Renal cortical epithelial cell (primary cell): ENCODE results near the gene STMN3. TPM values are rescaled to one million over a fixed set of nuclear protein-coding genes. Genes with fewer than 3 reads are reported as not detected.

Experiments
- DNase-seq: peaks from one replicate; pipeline ENCODE4 v3.0.0-alpha.2; 2011; ENCODE audit warnings: low read depth
- total RNA-seq: library from RNA; depleted of rRNA; stranded (reverse); fragments of >200 nt; gene quantifications from 2 replicates; pipeline ENCODE4 v1.2.3, GENCODE V29; 2014

Gene STMN3
- total RNA-seq, 1 donor from 2014 or later = 30.9 TPM

DNA sequence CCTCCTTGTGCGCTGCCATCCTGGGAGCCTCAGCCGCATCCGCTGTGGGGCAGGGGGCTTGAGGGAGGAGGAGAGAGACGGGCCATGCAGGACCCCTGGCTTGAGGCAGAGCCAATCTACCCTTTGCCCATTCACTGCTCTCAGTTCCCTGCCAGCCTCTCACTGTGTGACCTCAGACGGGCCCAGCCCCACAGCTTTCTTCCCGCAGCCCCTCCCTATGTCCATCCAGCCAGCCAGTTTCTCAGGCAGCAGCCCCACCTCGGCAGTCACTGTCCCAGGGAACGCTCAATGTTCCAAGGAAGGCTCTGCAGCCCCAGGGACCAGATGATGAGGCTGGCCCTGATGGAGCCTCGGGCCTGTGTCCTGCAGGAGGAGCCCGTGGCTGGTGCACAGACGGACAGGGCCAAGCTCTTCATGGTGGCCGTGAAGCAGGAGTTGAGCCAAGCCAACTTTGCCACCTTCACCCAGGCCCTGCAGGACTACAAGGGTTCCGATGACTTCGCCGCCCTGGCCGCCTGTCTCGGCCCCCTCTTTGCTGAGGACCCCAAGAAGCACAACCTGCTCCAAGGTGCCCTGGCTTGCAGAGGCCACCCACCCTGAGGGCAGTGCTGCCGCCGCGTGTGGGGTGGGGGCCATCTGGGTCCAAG lies 39.3 kb upstream of the STMN3 start:
- no peak for DNase-seq

DNA sequence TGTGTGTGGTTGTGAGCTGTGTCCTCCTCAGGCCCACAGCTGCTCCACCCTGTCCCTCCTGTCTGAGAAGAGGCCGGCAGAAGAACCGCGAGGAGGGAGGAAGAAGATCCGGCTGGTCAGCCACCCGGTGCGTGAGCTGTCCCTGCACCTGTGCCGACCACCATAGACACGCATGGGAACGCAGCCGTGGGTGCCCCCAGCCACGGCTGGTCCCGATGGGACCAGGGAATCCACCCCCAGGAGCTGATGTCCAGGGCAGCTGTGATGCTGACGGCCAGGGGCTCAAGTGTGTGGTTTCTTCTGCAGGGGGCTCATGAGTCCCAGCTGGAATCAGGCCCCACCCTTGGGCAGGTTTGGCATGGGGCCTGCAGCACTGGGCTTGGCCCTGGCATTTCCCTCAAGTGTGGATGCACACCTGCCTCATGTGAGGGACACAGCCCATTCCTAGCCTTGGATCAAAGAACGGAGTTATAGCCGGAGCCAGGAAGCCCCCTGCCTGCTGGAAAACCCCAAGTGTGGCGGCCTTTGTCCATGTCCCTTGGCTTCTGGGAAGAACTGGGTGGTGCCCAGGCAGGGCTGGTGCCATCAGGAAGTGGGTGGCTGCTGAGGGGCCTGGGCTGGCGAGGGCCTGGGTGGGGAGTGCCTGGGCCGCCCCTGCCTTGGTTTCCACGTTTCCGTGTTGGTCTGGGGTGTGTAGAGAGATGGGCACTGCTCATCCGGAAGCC lies 38.6 kb upstream of the STMN3 start:
- DNase-seq = no peak

DNA sequence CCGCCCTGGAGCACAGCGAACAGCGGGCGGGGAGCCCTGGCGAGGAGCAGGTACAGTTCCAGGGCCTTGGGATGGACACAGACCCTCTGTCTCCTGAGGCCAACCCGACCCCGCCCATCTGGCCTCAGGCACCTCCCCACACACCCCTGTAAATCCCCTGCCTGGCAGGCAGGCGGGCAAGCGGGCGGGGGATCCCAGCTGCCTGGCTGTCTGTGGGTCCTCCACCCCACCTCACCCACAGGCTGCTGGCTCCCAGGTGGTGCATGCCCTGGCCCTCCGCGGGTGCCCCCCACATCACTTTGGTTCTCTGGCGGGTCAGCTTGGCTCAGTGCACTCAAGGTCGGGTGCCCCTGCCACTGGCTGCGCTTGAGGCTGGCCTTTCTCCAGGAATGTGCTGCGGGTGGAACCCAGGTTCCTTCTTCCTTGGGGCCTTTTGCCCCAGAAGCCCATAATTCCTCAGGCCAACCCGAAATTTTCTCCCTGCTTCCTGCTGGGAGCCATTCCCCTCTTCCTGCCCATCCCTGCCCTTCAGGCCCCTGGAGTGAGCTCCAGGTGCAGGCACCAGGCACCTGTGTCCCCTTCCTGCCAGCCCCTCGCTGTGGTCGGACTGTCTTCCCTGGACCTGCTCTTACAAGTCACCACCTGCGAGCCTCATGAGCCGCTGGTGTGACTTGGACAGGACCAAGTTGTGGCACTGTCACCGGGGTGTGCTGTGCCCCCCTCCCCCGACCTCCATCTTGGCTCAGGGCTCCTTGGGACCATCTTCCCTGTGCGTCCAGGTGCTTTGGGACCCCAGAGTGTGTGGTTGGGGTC lies 37.9 kb upstream of the STMN3 start:
- DNase-seq = no peak

DNA sequence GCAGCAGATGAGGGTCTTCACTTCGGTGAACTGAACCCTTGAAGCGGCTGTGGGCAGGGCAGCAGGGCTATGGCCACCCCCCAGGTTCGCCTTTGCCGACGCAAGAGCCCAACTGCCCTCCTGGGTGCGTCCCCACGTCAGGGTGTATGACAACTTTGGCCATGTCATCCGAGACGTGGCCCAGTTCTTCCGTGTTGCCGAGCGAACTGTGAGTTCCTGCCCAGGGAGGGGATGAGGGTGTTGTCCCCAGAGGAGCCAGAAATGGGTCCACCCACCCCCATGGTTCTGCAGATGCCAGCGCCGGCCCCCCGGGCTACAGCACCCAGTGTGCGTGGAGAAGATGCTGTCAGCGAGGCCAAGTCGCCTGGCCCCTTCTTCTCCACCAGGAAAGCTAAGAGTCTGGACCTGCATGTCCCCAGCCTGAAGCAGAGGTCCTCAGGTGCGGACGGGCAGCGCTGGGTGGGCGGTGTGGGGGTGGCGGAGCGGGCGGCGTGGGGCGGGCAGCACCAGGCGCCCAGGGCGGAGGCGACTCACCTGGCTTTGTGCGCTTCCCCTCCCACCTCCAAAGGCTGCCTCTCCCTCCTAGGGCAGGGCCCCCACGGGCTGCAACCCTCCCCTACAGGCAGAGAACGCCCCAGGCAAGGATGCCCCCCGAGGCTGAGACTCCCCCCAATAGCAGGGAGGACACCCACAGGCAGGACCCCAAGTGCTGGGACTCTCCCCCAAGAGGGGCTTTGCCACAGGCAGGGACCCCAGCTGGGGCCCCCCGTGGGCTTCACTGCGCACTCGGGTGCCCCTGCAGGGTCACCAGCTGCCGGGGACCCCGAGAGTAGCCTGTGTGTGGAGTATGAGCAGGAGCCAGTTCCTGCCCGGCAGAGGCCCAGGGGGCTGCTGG lies 37.0 kb upstream of the STMN3 start:
- no peak for DNase-seq

DNA sequence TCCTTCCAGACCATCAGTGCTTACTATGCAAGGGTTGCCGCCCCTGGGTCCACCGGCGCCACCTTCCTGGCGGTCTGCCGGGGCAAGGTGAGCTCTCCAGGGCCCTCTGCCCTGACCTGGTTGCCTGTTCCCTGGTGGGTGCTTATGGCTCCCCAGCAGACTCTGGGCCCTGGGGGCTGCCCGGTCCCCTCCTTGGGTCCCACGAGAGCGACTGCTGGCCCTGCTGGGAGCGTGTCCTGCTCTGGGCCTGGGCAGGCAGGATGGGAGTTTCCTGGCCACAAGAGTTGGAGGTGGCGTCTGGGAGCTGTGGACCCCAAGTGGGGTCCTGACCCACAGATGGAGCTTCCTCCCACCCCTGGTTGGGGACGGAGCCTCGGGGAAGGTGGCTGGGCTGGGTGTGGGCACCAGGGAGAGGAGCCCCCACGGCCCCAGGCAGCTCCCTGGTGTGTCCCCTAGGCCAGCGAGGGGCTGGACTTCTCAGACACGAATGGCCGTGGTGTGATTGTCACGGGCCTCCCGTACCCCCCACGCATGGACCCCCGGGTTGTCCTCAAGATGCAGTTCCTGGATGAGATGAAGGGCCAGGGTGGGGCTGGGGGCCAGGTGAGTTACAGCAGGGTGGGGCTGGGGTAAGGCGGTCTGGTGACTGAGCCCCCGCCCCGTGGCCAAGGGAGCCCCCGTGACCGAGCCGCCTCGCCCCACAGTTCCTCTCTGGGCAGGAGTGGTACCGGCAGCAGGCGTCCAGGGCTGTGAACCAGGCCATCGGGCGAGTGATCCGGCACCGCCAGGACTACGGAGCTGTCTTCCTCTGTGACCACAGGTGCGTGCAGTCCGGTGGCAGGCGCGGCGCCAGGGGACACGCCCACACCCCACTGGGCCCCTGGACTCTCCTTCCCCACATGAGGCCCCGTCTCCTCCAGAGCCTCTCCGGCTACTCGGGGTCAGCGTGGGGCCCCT lies 36.1 kb upstream of the STMN3 start:
- no peak for DNase-seq

DNA sequence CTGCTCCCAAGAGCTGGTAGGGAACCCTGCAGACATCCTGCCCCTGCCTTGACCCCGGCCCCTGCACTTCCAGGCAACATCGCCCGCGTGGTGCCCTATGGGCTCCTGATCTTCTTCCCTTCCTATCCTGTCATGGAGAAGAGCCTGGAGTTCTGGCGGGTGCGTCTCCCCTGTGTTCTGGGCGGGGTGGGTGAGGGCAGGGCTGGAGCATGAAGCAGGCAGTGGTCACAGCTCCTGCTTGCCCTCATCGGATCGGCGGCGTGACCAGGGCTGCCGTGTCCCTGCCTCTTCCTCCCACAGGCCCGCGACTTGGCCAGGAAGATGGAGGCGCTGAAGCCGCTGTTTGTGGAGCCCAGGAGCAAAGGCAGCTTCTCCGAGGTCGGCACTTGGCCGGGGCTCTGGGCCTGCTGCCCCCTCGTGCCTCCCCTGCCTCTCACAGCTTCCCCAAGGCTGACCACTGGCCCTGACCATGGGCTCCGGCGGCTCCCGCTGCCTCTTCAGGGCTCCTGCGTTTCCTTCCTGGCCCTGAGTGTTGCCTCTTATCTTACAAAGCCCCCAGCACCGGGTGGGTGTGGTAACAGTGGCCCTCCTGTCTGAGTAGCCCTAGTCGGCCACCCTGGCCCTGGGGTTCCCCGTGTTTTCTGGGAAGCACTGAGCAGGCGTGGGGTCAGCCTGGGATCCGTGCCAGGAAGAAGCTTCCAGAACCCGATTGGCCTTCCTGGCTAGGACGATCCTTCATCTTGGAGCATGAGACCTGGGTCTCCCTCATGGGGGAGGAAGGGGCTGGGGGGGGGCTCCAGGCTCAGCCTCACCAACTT lies 35.2 kb upstream of the STMN3 start:
- DNase-seq = no peak

DNA sequence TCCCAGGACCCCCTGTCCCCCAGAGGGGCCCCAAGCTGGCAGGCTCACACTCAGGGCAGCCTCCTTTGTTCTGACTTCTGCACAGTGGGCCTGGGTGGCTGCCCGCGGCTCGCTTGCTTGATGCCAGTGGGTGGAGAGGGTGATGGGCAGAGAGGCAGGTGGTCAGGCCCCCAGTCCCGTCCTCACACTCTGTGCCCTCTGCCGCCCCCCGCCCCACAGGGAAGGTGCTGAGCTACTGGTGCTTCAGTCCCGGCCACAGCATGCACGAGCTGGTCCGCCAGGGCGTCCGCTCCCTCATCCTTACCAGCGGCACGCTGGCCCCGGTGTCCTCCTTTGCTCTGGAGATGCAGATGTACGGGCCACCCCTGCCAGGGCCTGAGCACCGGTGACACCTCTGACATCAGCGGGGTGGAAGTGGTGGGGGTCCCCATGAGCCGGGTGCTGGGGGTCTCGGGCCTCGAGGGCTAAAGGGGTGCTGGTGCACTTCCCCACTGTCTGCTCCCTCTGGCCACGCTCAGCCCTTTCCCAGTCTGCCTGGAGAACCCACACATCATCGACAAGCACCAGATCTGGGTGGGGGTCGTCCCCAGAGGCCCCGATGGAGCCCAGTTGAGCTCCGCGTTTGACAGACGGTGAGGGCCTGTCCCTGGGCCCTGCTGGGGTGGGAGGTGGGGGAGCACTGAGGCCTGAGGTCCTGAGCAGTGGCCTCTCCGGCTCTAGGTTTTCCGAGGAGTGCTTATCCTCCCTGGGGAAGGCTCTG lies 34.4 kb upstream of the STMN3 start:
- no peak for DNase-seq

DNA sequence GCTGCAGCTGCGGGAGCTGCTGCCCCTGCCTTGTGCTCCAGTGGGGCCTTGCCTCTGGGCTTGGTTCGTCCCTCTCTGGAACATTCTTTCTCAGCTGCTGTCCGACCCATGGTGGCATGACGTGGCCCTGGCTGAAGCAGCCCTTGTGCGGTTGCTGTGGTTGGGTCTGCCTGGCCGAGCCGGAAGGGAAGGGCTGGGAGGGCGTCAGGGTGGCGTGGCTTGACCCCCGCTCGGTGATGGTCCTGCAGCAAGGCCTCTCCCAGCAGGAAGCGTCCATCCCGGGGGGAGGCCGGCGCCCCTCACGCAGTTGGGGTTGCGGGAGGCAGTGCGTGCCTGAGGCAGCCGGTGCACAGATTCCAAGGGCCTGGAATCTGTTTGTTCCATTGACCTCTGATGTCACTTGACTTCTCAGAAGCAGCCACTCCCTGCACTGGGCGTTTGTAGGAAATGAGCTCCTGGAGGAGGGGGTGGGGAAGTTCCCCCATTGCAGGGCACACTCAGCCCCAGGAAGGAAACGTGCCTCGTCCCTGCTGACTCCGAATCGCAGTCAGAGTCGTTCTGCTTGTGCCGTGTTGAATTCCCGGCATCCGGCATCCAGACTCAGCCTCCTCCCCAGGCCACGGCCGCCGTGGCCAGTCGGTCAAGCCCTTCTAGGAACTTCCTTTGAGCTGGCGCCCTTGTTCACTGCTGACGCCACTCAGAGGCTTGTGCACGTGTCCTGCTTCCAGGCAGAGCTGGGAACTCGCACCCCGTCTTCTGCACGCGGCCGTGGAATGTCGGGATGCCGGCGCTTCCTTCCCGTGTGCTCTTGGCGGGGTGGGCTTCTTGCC lies 33.5 kb upstream of the STMN3 start:
- peak; percentile 82 for DNase-seq

DNA sequence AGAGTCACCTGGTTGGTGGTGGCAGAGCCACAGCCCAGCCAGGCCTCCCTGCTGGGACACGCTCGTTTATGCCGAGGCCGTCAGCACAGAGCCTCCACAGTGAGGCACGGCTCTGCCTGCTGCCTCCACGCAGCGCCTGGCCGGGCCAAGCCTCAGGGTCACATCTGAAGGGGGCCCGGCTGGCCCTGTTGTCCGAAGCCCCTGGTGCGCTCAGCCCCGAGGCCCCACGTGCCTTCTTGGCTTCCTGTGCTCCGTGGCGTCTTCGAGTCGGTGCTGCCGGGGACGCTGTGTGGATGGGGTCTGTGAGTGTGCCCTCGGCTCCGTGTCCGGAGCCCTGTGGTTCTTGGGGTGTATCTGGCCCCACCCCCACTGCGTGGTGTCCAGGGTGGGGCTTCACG lies 32.9 kb upstream of the STMN3 start:
- DNase-seq = no peak

DNA sequence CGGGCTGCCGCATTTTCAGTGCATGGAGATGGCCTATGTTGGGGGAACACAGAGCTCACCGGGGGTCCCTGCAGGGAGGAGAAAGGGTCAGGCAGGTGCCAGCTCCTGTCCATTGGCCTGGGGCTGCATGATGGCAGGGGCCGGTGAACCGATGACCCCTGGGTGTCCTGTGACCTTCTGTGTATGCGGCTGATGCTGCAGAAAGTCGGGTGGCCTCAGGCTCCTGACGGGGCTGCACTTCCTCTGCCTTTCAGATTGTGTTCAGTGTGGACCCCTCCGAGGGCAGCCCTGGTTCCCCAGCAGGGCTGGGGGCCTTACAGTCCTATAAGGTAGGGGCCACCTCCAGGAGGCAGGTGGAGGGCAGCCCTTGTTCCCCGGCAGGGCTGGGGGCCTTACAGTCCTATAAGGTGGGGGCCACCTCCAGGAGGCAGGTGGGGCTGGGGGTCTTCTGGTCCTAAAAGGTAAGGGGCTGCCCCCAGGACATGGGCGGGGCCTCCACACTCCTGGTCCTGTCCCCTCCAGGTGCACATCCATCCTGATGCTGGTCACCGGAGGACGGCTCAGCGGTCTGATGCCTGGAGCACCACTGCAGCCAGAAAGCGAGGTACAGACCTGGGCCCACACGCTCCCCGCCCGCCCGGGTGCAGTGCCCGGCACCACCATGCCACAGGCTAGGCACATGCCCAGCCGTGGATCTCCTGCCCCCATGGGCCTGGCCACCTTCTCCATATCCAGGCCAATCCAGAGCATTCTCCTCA lies 32.2 kb upstream of the STMN3 start:
- no peak for DNase-seq

DNA sequence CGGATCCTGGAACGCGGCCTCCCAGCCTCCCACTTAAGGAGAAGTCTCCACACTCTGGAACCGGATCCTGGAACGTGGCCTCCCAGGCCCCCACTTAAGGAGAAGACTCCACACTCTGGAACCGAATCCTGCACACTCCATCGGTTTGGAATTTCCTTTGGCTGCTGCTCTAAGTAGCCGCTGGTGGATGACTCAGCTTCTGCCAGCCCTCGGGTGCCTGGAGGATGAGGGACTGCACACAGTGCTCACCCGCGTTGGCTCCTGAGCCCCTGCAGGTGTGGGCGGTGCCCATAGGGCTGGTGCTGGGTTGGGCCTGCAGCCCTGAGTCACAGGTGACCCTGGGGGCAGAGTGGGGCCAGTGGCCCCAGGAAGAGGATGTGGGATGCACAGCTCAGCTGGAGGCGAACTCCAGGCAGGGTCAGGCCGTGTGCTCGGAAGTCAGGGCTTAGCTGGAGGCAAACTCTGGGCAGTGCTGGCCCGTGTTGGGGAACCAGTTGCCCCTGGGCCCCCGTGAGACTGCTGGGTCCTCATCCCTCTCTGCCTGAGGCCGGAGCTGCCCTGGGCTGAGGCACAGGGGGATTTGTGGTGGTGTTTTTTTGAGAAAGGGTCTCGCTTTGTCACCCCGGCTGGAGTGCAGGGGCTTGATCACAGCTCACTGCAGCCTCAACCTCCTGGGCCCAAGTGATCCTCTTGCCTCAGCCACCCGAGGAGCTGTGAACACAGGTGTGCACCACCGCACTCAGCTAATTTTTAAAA lies 29.3 kb upstream of the STMN3 start:
- DNase-seq = peak; percentile 99

DNA sequence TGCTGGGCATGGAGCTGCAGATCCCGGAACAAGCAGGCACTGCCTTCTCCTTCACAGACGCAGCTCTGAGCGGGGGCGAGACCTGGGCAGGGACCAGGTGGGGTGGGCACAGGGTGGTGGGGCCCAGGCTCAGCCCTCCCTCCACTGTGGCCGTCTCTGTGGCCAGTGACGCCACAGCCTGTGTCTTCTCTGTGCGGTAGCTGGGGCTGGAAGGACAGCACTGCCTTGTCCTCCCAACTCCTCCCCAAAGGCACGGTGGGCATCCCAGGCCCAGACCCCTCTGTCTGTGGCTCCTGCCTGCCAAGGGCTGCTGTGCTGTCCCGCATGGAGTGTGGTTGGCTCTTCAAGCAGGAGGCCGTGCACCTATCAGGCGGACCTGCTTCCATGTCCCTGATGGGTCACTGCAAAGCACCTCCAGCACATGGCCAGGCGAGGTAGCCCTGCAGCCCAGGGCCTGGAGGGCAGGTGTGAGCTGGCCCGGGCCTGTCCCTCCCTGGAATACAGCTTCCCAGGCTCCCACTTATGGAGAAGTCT lies 28.5 kb upstream of the STMN3 start:
- DNase-seq = no peak

DNA sequence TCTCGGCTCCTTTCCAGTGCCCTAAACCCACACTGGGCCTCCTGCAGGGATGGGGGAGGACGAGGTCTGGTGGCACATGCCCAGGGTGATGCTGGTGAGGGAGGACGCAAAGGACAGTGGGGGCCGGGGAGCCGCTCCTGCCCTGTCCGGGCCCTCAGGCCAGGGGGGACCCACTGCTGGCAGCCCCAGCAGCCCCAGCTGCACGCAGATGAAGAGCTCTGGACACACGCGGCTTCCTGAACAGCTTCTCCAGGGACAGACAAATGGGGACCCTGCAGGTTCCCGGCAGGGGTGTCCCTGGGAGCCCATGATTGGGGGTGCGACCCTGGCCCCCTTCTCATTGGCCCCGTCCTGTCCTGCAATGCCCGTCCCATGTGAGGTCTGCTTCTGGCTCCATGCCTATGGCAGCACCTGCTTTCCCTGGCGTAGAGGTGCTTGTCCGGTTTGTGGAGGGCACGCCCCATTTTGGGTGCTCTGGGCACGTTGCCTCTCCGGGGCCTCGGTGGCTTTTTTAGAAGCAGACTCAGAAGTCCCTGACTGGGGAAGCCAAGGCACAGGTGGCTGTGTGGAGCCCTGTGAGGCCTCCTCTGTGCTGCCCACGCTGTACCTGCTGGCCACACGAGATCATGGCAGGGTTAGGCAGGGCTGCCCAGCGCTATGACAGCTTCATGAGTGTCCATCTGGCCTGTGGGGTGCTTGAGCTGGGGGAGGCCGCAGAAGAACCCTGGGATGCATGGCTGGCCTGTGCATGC lies 27.8 kb upstream of the STMN3 start:
- DNase-seq = no peak

DNA sequence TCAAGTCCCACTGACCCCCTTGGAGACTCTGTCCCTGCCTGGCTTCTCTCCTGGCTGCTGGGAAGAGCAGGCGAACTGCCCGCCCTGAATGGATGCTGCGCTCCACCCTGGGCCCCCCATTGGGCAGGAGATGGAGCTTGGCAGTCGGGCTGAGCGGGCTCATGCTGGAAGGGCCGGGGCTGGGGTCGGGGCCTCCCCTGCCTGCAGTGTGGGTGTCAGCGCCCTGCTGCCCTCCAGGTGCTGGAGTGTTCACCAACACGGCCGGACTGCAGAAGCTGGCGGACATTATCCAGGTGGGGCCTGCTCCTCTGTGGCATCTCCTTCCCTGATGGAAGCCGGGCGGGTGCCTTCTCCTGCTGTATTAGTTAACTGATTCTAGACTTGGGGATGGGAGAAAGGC lies 27.2 kb upstream of the STMN3 start:
- DNase-seq = no peak

DNA sequence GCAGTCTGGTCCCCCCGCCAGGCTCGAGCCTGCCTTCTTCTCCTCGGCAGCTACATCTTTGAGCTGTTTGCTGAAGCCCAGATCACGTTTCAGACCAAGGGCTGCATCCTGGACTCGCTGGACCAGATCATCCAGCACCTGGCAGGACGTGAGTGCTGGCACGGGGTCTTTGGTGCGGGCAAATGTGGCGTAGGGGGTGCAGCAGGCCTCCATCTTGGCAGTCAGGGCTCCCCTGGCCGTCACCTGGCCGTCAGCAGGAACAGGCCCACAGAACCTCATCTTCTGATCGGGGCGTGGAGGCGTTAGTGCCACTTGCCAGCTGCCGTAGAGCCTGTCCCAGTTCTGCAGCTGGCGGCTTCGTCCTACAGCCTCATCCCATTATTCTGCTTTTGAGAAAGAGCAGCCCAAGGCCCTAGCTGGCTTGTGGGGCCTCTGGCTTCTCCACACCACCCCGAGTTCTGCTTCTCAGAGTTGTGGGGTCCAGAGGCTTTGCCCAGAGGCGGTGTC lies 26.6 kb upstream of the STMN3 start:
- DNase-seq = no peak
